HCT116 (cell line): ENCODE measurements around the gene TMPRSS9.

Experiments
- CEBPB ChIP-seq: IDR thresholded peaks from 2 replicates; pipeline ENCODE4 v1.6.1; 2012; ENCODE audit warnings: low read depth
- CTCF ChIP-seq, 3 experiments: fragments of 200-600 bp in 1 of 3; sonication (generic) in 1 of 3; IDR thresholded peaks in 2 of 3; conservative IDR thresholded peaks in 1 of 3; 2 replicates each; pipeline ENCODE4 v1.5.1; 2012 to 2017; ENCODE audit warnings: low read depth in 2 of 3, low read length in 2 of 3, antibody characterized with exemption in 1 of 3, borderline replicate concordance in 1 of 3, control low read depth in 1 of 3, mild to moderate bottlenecking in 1 of 3, mixed read lengths in 1 of 3, mixed run types in 1 of 3, moderate library complexity in 1 of 3; ENCODE audit not compliant: insufficient read depth in 1 of 3
- ELF1 ChIP-seq: IDR thresholded peaks from 2 replicates; pipeline ENCODE4 v1.6.1; 2012; ENCODE audit warnings: low read depth, borderline replicate concordance
- EZH2 ChIP-seq: fragments of 200-600 bp; sonication (generic); IDR thresholded peaks from 2 replicates; pipeline ENCODE4 v1.6.1; 2017; ENCODE audit warnings: antibody characterized with exemption, mixed run types
- EZH2phosphoT487 ChIP-seq: fragments of 200-600 bp; IDR thresholded peaks from 2 replicates; pipeline ENCODE4 v1.6.1; 2018; ENCODE audit warnings: antibody characterized with exemption, borderline replicate concordance
- FOSL1 ChIP-seq: IDR thresholded peaks from 2 replicates; pipeline ENCODE4 v1.6.1; 2012; ENCODE audit warnings: low read depth
- MAX ChIP-seq: IDR thresholded peaks from 2 replicates; pipeline ENCODE4 v1.6.1; 2012
- POLR2A ChIP-seq: IDR thresholded peaks from 2 replicates; pipeline ENCODE4 v1.7.0; 2011; ENCODE audit warnings: borderline replicate concordance; ENCODE audit not compliant: insufficient read depth, insufficient read length; ENCODE audit errors: extremely low read depth
- REST ChIP-seq: IDR thresholded peaks from 2 replicates; pipeline ENCODE4 v1.6.1; 2012; ENCODE audit warnings: low read depth

- no peak for TF ChIP-seq CTCF (IDR thresholded peaks at IDR 0.05 in 2 of 3, conservative IDR thresholded peaks at IDR 0.05 in 1 of 3; ENCODE audit: borderline replicate concordance in 1 of 3, insufficient read depth in 1 of 3, low read depth in 2 of 3, low read length in 2 of 3)
- TF ChIP-seq CEBPB = no peak
- TF ChIP-seq EZH2 = no peak
- TF ChIP-seq EZH2phosphoT487 = no peak
- peak; percentile 78 for TF ChIP-seq FOSL1
- peak; percentile 99 for TF ChIP-seq MAX
- TF ChIP-seq ELF1 = no peak; the same call in 1 of the 2 replicates
- TF ChIP-seq POLR2A = peak; percentile 44
- TF ChIP-seq REST = no peak
Measured at GRCh38 chr19:2385053-2385721, 25.1 kb downstream of the TMPRSS9 start.
